Measurements from ENCODE around the gene CTTNBP2.
A peak's percentile ranks its signal among the peaks of the same experiment; 100 is the strongest.

Gene CTTNBP2

GRCh38 chr7:117882594-117882993 is 9.4 kb upstream of the CTTNBP2 start:
- no peak overlapping the region for H3K4me3 ChIP-seq (ENCODE audit: control insufficient read depth, low read depth, low read length)
- no peak for DNase-seq (ENCODE audit: low read depth)
- TF ChIP-seq CTCF (conservative IDR thresholded peaks at IDR 0.05; ENCODE audit: control insufficient read depth, insufficient read depth, low read depth, low read length) = no peak

- no peak for DNase-seq (ENCODE audit: low read depth)
- no peak for TF ChIP-seq CTCF (conservative IDR thresholded peaks at IDR 0.05; ENCODE audit: control insufficient read depth, insufficient read depth, low read depth, low read length)
- no peak overlapping the region for H3K4me3 ChIP-seq (ENCODE audit: control insufficient read depth, low read depth, low read length)
Observed at GRCh38 chr7:117876761-117877160, 3.5 kb upstream of the CTTNBP2 start.

- no peak overlapping the region for H3K4me3 ChIP-seq (ENCODE audit: control insufficient read depth, low read depth, low read length)
- DNase-seq (ENCODE audit: low read depth) = no peak
- no peak for TF ChIP-seq CTCF (conservative IDR thresholded peaks at IDR 0.05; ENCODE audit: control insufficient read depth, insufficient read depth, low read depth, low read length)
Observed at GRCh38 chr7:117875566-117875965, 2.3 kb upstream of the CTTNBP2 start.

- no peak for TF ChIP-seq CTCF (conservative IDR thresholded peaks at IDR 0.05; ENCODE audit: control insufficient read depth, insufficient read depth, low read depth, low read length)
- no peak for DNase-seq (ENCODE audit: low read depth)
- no peak overlapping the region for H3K4me3 ChIP-seq (ENCODE audit: control insufficient read depth, low read depth, low read length)
Observed at GRCh38 chr7:117874191-117874700, 1.0 kb upstream of the CTTNBP2 start.

GRCh38 chr7:117872561-117873309 is 506 bp downstream of the CTTNBP2 start:
- H3K4me3 ChIP-seq (ENCODE audit: control insufficient read depth, low read depth, low read length) = peak overlapping the region; percentile 40
- no peak for DNase-seq (ENCODE audit: low read depth)
- no peak for TF ChIP-seq CTCF (conservative IDR thresholded peaks at IDR 0.05; ENCODE audit: control insufficient read depth, insufficient read depth, low read depth, low read length)

GRCh38 chr7:117871778-117872538 is 1.3 kb downstream of the CTTNBP2 start:
- no peak overlapping the region for H3K4me3 ChIP-seq (ENCODE audit: control insufficient read depth, low read depth, low read length)
- TF ChIP-seq CTCF (conservative IDR thresholded peaks at IDR 0.05; ENCODE audit: control insufficient read depth, insufficient read depth, low read depth, low read length) = no peak
- no peak for DNase-seq (ENCODE audit: low read depth)
